HCT116 (cell line): ENCODE data around the gene STYXL1.

ENCODE experiments used
- EGR1 ChIP-seq: IDR thresholded peaks from 2 replicates; pipeline ENCODE4 v1.6.1; 2012; ENCODE audit warnings: low read depth
- EZH2 ChIP-seq: fragments of 200-600 bp; sonication (generic); IDR thresholded peaks from 2 replicates; pipeline ENCODE4 v1.6.1; 2017; ENCODE audit warnings: antibody characterized with exemption, mixed run types
- EZH2phosphoT487 ChIP-seq: fragments of 200-600 bp; IDR thresholded peaks from 2 replicates; pipeline ENCODE4 v1.6.1; 2018; ENCODE audit warnings: antibody characterized with exemption, borderline replicate concordance
- JUND ChIP-seq: IDR thresholded peaks from 2 replicates; pipeline ENCODE4 v1.6.1; 2012
- POLR2A ChIP-seq: IDR thresholded peaks from 2 replicates; pipeline ENCODE4 v1.7.0; 2011; ENCODE audit warnings: borderline replicate concordance; ENCODE audit not compliant: insufficient read depth, insufficient read length; ENCODE audit errors: extremely low read depth
- POLR2AphosphoS5 ChIP-seq: IDR thresholded peaks from 2 replicates; pipeline ENCODE4 v1.6.1; 2011; ENCODE audit warnings: mild to moderate bottlenecking, low read depth, low read length, moderate library complexity

DNA sequence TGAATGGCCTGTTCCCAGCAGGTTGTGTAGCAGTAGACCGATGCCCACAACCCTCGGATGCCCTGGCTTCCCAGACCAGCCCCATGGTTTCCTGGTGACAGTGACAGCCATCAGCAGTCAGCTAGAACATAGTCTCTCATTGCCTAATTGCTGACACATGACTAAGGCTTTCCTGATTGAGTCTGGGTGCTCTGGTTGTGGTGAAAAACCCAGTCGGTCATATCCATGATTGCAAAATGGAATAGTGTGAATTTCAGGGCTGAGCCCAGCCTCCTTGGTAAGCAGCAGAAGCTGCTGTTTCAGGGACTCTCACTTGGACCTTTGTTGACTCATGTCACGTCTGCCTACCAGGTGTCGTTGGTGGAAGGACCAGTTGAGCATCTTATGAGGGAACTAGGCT, 96.3 kb downstream of the STYXL1 start:
- TF ChIP-seq EGR1 = no peak
- no peak for TF ChIP-seq POLR2A
- no peak for TF ChIP-seq JUND
- no peak for TF ChIP-seq EZH2
- no peak for TF ChIP-seq EZH2phosphoT487
- TF ChIP-seq POLR2AphosphoS5 = no peak
